PC-3 (cell line): ENCODE measurements around the gene TEC. TPM values are rescaled to one million over a fixed set of nuclear protein-coding genes. Genes with fewer than 3 reads are reported as not detected.

Source experiments
- ATAC-seq: fragments of 200-7000 bp; cut with Tn5 transposase; 2 replicates; pipeline ENCODE4 v1.9.1; 2020; ENCODE audit warnings: mild to moderate bottlenecking, moderate library complexity
- BruUV-seq: library from RNA; stranded (reverse); fragments of 400-500 nt; replicated peaks from 2 replicates; lab custom pipeline; 2021; lab: Mats Ljungman, UMichigan
- CTCF ChIA-PET: fragments of 300-600 bp; sonication (Branson Sonifier 250); formaldehyde crosslinking; loops from one replicate; lab custom pipeline; 2022; ENCODE audit warnings: antibody characterized with exemption; lab: Charles Lee
- POLR2A ChIA-PET: fragments of 300-600 bp; sonication (Branson Sonifier 250); formaldehyde crosslinking; loops from one replicate; lab custom pipeline; 2022; ENCODE audit warnings: antibody characterized with exemption; ENCODE audit not compliant: unreplicated experiment; lab: Charles Lee
- DNase-seq: peaks from one replicate; pipeline ENCODE4 v3.0.0-alpha.2; 2015
- H2AFZ ChIP-seq: fragments of 300-600 bp; sonication (generic); 2 replicates; pipeline ENCODE4 v1.6.0; 2016; ENCODE audit warnings: antibody characterized with exemption, low read length
- H3F3A ChIP-seq: fragments of 300-600 bp; sonication (generic); one replicate; pipeline ENCODE4 v1.6.0; 2017; ENCODE audit warnings: antibody characterized with exemption, low read length, control low read depth, mild to moderate bottlenecking; ENCODE audit not compliant: unreplicated experiment
- H3K27ac ChIP-seq: fragments of 300-600 bp; sonication (generic); 2 replicates; pipeline ENCODE4 v1.5.1; 2016; ENCODE audit warnings: mild to moderate bottlenecking, low read length
- H3K27me3 ChIP-seq: fragments of 300-600 bp; sonication (generic); 2 replicates; pipeline ENCODE4 v1.6.1; 2016; ENCODE audit warnings: low read length, mixed read lengths
- H3K36me3 ChIP-seq: fragments of 300-600 bp; sonication (generic); 2 replicates; pipeline ENCODE4 v1.6.1; 2016; ENCODE audit warnings: low read depth, mixed run types, low read length, mixed read lengths
- H3K4me1 ChIP-seq: fragments of 300-600 bp; sonication (generic); 2 replicates; pipeline ENCODE4 v1.5.1; 2016; ENCODE audit warnings: low read length; ENCODE audit not compliant: insufficient read depth
- H3K4me2 ChIP-seq: fragments of 300-600 bp; sonication (generic); 2 replicates; pipeline ENCODE4 v1.6.0; 2016; ENCODE audit warnings: low read length
- H3K4me3 ChIP-seq: fragments of 300-600 bp; sonication (generic); 2 replicates; pipeline ENCODE4 v1.5.1; 2016; ENCODE audit warnings: mild to moderate bottlenecking, low read length, mixed read lengths
- H3K79me2 ChIP-seq: fragments of 300-600 bp; sonication (generic); 2 replicates; pipeline ENCODE4 v1.6.1; 2017; ENCODE audit warnings: low read length, mixed read lengths
- H3K9ac ChIP-seq: fragments of 300-600 bp; sonication (generic); 2 replicates; pipeline ENCODE4 v1.6.0; 2016; ENCODE audit warnings: mild to moderate bottlenecking, low read length
- H3K9me2 ChIP-seq: fragments of 300-600 bp; sonication (generic); replicated peaks from 2 replicates; pipeline ENCODE4 v1.6.1; 2016; ENCODE audit warnings: mixed run types, low read length, mixed read lengths
- H3K9me3 ChIP-seq: fragments of 300-600 bp; sonication (generic); 2 replicates; pipeline ENCODE4 v1.6.1; 2016; ENCODE audit warnings: low read length, mixed read lengths
- H4K20me1 ChIP-seq: fragments of 300-600 bp; sonication (generic); 2 replicates; pipeline ENCODE4 v1.6.1; 2016; ENCODE audit warnings: low read length, mixed read lengths
- EZH2 ChIP-seq: fragments of 300-600 bp; sonication (generic); IDR thresholded peaks from one replicate; pipeline ENCODE4 v1.6.1; 2017; ENCODE audit warnings: antibody characterized with exemption, mild to moderate bottlenecking, low read length; ENCODE audit not compliant: unreplicated experiment
- EZH2phosphoT487 ChIP-seq: fragments of 300-600 bp; sonication (generic); IDR thresholded peaks from 2 replicates; pipeline ENCODE4 v1.6.1; 2018; ENCODE audit warnings: mild to moderate bottlenecking, antibody characterized with exemption, low read length, borderline replicate concordance
- intact Hi-C: fragments of 100-400 bp; cut with micrococcal nuclease; formaldehyde crosslinking; loops from 2 replicates; pipeline ENCODE4 v1.9.0; 2023
- total RNA-seq: library from RNA; depleted of rRNA; stranded (reverse); fragments of >200 nt; gene quantifications from 2 replicates; pipeline ENCODE4 v1.2.3, GENCODE V29; 2014
- TF ChIP-seq, protein P1 (sequence below): fragments of 300-600 bp; sonication (generic); conservative IDR thresholded peaks from 2 replicates; pipeline ENCODE4 v1.5.1; 2017; ENCODE audit warnings: antibody characterized with exemption, low read depth, mild to moderate bottlenecking, low read length

TEC gene
- total RNA-seq, 1 experiment from 2014 or later, result 10.4 TPM

DNA sequence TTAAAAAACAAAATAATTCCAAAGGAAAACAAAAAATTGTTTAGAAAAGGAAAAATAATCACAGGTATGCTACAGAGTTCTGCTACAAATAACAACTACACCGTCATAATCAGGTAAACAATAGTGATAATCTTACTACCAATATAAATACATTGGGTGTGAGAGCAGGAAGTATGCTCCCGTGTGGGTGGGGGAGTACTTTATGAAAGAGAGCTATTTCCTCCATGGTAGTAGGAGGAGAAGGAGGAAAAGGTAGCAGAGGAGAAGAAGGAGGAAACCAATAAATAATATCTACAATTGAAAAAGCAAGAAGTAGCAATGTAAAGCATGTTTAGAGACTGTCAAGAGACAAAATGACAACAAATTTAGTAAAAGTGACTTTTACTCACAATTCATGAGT is 35.1 kb downstream of the TEC start:
- no TSS peak for BruUV-seq
- Histone ChIP-seq H3K27me3 (no peaks in the 10 kb centered on the region), H3K9ac (no peak overlapping the region), H3K4me1 (no peaks in the 10 kb centered on the region), H3K9me3 (no peaks in the 10 kb centered on the region), H4K20me1 (no peaks in the 10 kb centered on the region), H3K27ac (no peak overlapping the region), H3K4me3 (no peak overlapping the region), H2AFZ (no peak overlapping the region), H3F3A (no peaks in the 10 kb centered on the region), H3K9me2 (no peaks in the 10 kb centered on the region), H3K36me3 (no peaks in the 10 kb centered on the region), H3K79me2 (no peaks in the 10 kb centered on the region), H3K4me2 (no peak overlapping the region)
- ChIA-PET CTCF (no interaction called here), POLR2A (no interaction called here)
- TF ChIP-seq, protein P1, sequence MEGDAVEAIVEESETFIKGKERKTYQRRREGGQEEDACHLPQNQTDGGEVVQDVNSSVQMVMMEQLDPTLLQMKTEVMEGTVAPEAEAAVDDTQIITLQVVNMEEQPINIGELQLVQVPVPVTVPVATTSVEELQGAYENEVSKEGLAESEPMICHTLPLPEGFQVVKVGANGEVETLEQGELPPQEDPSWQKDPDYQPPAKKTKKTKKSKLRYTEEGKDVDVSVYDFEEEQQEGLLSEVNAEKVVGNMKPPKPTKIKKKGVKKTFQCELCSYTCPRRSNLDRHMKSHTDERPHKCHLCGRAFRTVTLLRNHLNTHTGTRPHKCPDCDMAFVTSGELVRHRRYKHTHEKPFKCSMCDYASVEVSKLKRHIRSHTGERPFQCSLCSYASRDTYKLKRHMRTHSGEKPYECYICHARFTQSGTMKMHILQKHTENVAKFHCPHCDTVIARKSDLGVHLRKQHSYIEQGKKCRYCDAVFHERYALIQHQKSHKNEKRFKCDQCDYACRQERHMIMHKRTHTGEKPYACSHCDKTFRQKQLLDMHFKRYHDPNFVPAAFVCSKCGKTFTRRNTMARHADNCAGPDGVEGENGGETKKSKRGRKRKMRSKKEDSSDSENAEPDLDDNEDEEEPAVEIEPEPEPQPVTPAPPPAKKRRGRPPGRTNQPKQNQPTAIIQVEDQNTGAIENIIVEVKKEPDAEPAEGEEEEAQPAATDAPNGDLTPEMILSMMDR, result no peak
- TF ChIP-seq EZH2, result no peak
- no peak for TF ChIP-seq EZH2phosphoT487
- intact Hi-C loops, result no loop called here
- ATAC-seq, result no peak
- DNase-seq, result no peak

DNA sequence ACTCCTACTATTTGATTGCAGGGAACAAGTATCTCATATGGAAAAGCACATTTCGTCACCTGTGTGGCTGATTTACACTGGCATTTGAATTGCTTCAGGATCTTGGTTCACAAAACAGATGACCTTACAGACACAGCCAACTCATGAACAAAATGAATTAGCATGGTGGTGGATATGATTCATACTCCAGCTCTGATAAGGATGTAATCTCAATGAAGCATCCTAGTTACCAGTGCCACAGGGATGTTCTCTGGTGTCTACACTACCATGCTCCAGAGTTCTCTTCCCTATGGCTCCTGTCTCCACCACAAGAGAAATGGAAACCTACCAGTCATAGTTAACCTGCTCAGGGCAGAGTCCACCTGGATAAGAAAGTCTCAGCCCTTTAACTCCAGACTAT is 40.7 kb downstream of the TEC start:
- no peak for ATAC-seq
- Histone ChIP-seq H2AFZ (no peak overlapping the region), H3K4me3 (no peak overlapping the region), H3F3A (no peaks in the 10 kb centered on the region), H3K79me2 (no peaks in the 10 kb centered on the region), H3K4me2 (no peak overlapping the region), H3K4me1 (peaks cover 10% of the 10 kb centered on the region), H3K9me3 (no peaks in the 10 kb centered on the region), H3K9ac (no peak overlapping the region), H3K27me3 (no peaks in the 10 kb centered on the region), H3K36me3 (no peaks in the 10 kb centered on the region), H3K27ac (no peak overlapping the region), H4K20me1 (no peaks in the 10 kb centered on the region), H3K9me2 (no peaks in the 10 kb centered on the region)
- intact Hi-C loops, result no loop called here
- DNase-seq, result no peak
- POLR2A ChIA-PET, result no interaction called here
- CTCF ChIA-PET, result interaction anchor here (0.6 kb wide), 1 partner anchor 312 kb away, joined by 4 read pairs; no protein-coding TSS in a partner anchor
- TF ChIP-seq EZH2phosphoT487 (no peak), EZH2 (no peak)
- TF ChIP-seq, protein P1, result no peak
- no TSS peak for BruUV-seq

DNA sequence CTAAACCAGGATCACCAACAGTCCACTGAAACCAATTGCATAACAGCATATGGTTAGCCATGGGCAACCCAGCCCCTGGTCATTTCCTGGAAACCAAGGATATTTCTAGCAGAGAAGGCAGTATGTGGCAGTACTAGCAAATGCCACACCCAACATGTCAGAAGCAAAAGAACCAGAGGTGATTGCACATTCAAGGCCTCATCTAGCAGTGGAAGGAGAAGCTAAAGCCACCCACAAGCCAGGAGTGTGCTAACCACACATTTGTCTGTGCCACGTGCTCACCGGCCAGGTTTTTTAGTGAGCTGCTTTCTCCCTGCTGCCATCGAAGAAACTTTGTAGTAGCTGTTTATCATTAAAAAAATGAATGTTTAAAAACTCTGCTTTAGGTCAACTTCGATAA is 42.0 kb downstream of the TEC start:
- Histone ChIP-seq H3K4me1 (peaks cover 18% of the 10 kb centered on the region), H3K79me2 (no peaks in the 10 kb centered on the region), H3K27me3 (no peaks in the 10 kb centered on the region), H3K36me3 (no peaks in the 10 kb centered on the region), H2AFZ (no peak overlapping the region), H3F3A (peaks cover 7% of the 10 kb centered on the region), H3K9me3 (no peaks in the 10 kb centered on the region), H3K9ac (no peak overlapping the region), H3K4me3 (no peak overlapping the region), H3K4me2 (no peak overlapping the region), H3K27ac (no peak overlapping the region), H4K20me1 (peaks cover 4% of the 10 kb centered on the region; the same call in 1 of the 2 replicates), H3K9me2 (no peaks in the 10 kb centered on the region)
- no TSS peak for BruUV-seq
- intact Hi-C loops, result no loop called here
- no peak for DNase-seq
- ChIA-PET CTCF (no interaction called here), POLR2A (no interaction called here)
- TF ChIP-seq EZH2phosphoT487 (no peak), EZH2 (no peak)
- TF ChIP-seq, protein P1, result no peak
- no peak for ATAC-seq
